Osteoblast (primary cell): ENCODE data around the gene PSMA1. TPM values are rescaled to one million over a fixed set of nuclear protein-coding genes. Genes with fewer than 3 reads are reported as not detected.

ENCODE experiments used
- DNase-seq: peaks from one replicate; pipeline ENCODE4 v3.0.0; 2011; ENCODE audit warnings: low spot score, mixed read lengths; ENCODE audit not compliant: insufficient read length; ENCODE audit errors: missing footprints
- H2AFZ ChIP-seq: 2 replicates; pipeline ENCODE4 v1.6.0; 2011; ENCODE audit warnings: mild to moderate bottlenecking, low read length
- H3K27ac ChIP-seq: 2 replicates; pipeline ENCODE4 v1.5.1; 2011; ENCODE audit warnings: mild to moderate bottlenecking, low read depth, low read length, moderate library complexity
- H3K27me3 ChIP-seq: 2 replicates; pipeline ENCODE4 v1.6.0; 2012; ENCODE audit warnings: mild to moderate bottlenecking, control low read depth, inconsistent platforms, low read length, moderate library complexity; ENCODE audit not compliant: insufficient read depth
- H3K36me3 ChIP-seq: 2 replicates; pipeline ENCODE4 v1.5.1; 2011; ENCODE audit warnings: mild to moderate bottlenecking, low read length, control low read depth, moderate library complexity; ENCODE audit not compliant: insufficient read depth
- H3K4me1 ChIP-seq: 2 replicates; pipeline ENCODE4 v1.5.1; 2011; ENCODE audit warnings: mild to moderate bottlenecking, low read length, control low read depth, moderate library complexity; ENCODE audit not compliant: insufficient read depth
- H3K4me2 ChIP-seq: 2 replicates; pipeline ENCODE4 v1.6.0; 2011; ENCODE audit warnings: mild to moderate bottlenecking, low read length; ENCODE audit not compliant: insufficient read depth
- H3K4me3 ChIP-seq: fragments of 200-600 bp; sonication (generic); 3 replicates; pipeline ENCODE4 v1.5.1; 2012; ENCODE audit warnings: mild to moderate bottlenecking, low read length, inconsistent platforms; ENCODE audit not compliant: insufficient read depth
- H3K79me2 ChIP-seq: 2 replicates; pipeline ENCODE4 v1.6.0; 2012; ENCODE audit warnings: mild to moderate bottlenecking, low read length, control low read depth, inconsistent platforms; ENCODE audit not compliant: insufficient read depth
- H3K9me3 ChIP-seq: 2 replicates; pipeline ENCODE4 v1.5.1; 2011; ENCODE audit warnings: low read depth, low read length, control low read depth
- H4K20me1 ChIP-seq: 2 replicates; pipeline ENCODE4 v1.6.0; 2012; ENCODE audit warnings: mild to moderate bottlenecking, low read length, control low read depth; ENCODE audit not compliant: insufficient read depth
- CTCF ChIP-seq: IDR thresholded peaks from 2 replicates; pipeline ENCODE4 v1.5.1; 2011; ENCODE audit warnings: mild to moderate bottlenecking, low read depth, low read length, moderate library complexity; ENCODE audit errors: extremely low read depth
- total RNA-seq: library from RNA; depleted of rRNA; stranded (reverse); fragments of >200 nt; gene quantifications from 2 replicates; pipeline ENCODE4 v1.2.3, GENCODE V29; 2012

PSMA1 gene
- total RNA-seq, 1 donor, result 107 TPM

- DNase-seq, result no peak
- Histone ChIP-seq H3K36me3 (peaks cover 61% of the 10 kb centered on the region), H3K4me3 (no peak overlapping the region), H3K4me2 (no peak overlapping the region), H3K79me2 (peaks cover 3% of the 10 kb centered on the region), H2AFZ (no peak overlapping the region), H3K9me3 (no peaks in the 10 kb centered on the region), H3K27ac (no peak overlapping the region), H4K20me1 (peaks cover 6% of the 10 kb centered on the region), H3K4me1 (no peaks in the 10 kb centered on the region), H3K27me3 (no peaks in the 10 kb centered on the region)
- TF ChIP-seq CTCF, result no peak
Observed at GRCh38 chr11:14506532-14506931, 13.7 kb downstream of the PSMA1 start.

GRCh38 chr11:14503023-14503422 lies 17.2 kb downstream of the PSMA1 start:
- H3K36me3 ChIP-seq, result peaks cover 39% of the 10 kb centered on the region

GRCh38 chr11:14502039-14502438 lies 18.1 kb downstream of the PSMA1 start:
- Histone ChIP-seq H3K4me1 (peaks cover 16% of the 10 kb centered on the region), H3K9me3 (no peaks in the 10 kb centered on the region), H3K79me2 (peaks cover 27% of the 10 kb centered on the region), H3K36me3 (peaks cover 40% of the 10 kb centered on the region), H3K27ac (no peak overlapping the region), H3K27me3 (no peaks in the 10 kb centered on the region), H3K4me3 (no peak overlapping the region), H3K4me2 (no peak overlapping the region), H4K20me1 (peaks cover 8% of the 10 kb centered on the region), H2AFZ (no peak overlapping the region)
- no peak for DNase-seq
- no peak for TF ChIP-seq CTCF

More at GRCh38 chr11:14503023-14503422, 17.2 kb downstream of the PSMA1 start:
- no peak overlapping the region for H3K27ac ChIP-seq
- DNase-seq, result no peak
- no peak for TF ChIP-seq CTCF
- H3K9me3 ChIP-seq, result no peaks in the 10 kb centered on the region
- no peak overlapping the region for H3K4me3 ChIP-seq
- H3K27me3 ChIP-seq, result no peaks in the 10 kb centered on the region
- H4K20me1 ChIP-seq, result peaks cover 6% of the 10 kb centered on the region
- peaks cover 13% of the 10 kb centered on the region for H3K4me1 ChIP-seq
- no peak overlapping the region for H3K4me2 ChIP-seq
- H2AFZ ChIP-seq, result no peak overlapping the region
- peaks cover 17% of the 10 kb centered on the region for H3K79me2 ChIP-seq

- Histone ChIP-seq H3K4me2 (peak overlapping the region; percentile 76), H2AFZ (peak overlapping the region; percentile 72), H3K79me2 (peaks cover 44% of the 10 kb centered on the region), H4K20me1 (peaks cover 15% of the 10 kb centered on the region), H3K27me3 (no peaks in the 10 kb centered on the region), H3K36me3 (peaks cover 41% of the 10 kb centered on the region), H3K27ac (peak overlapping the region; percentile 84), H3K4me1 (peaks cover 20% of the 10 kb centered on the region), H3K4me3 (peak overlapping the region; percentile 87), H3K9me3 (no peaks in the 10 kb centered on the region)
- TF ChIP-seq CTCF, result no peak
- no peak for DNase-seq
Observed at GRCh38 chr11:14500181-14500651, 20.0 kb downstream of the PSMA1 start.
